Suprapubic skin (tissue), 4 donors: Measurements from ENCODE around the gene EGFR.

Experiments used
- POLR2A ChIP-seq, 2 donors: fragments of 450-650 bp; IDR thresholded peaks; one replicate each; pipeline ENCODE4 v1.6.1; 2017; ENCODE audit warnings: antibody characterized with exemption in 2 of 2, mild to moderate bottlenecking in 2 of 2, moderate library complexity in 2 of 2
- POLR2AphosphoS5 ChIP-seq, 3 donors: sonication (generic); formaldehyde crosslinking; IDR thresholded peaks; one replicate each; pipeline ENCODE4 v1.6.1; 2017; ENCODE audit warnings: antibody characterized with exemption in 3 of 3
- TF ChIP-seq, protein P1 (sequence below), 2 donors: fragments of 200-600 bp in 1 of 2; fragments of 450-650 bp in 1 of 2; sonication (generic) in 1 of 2; IDR thresholded peaks; one replicate each; pipeline ENCODE4 v1.5.1; 2016 to 2019; ENCODE audit warnings: antibody characterized with exemption in 2 of 2, mild to moderate bottlenecking in 1 of 2, moderate library complexity in 1 of 2

GRCh38 chr7:55100544-55101327 lies 81.9 kb downstream of the EGFR start:
- TF ChIP-seq, protein P1, sequence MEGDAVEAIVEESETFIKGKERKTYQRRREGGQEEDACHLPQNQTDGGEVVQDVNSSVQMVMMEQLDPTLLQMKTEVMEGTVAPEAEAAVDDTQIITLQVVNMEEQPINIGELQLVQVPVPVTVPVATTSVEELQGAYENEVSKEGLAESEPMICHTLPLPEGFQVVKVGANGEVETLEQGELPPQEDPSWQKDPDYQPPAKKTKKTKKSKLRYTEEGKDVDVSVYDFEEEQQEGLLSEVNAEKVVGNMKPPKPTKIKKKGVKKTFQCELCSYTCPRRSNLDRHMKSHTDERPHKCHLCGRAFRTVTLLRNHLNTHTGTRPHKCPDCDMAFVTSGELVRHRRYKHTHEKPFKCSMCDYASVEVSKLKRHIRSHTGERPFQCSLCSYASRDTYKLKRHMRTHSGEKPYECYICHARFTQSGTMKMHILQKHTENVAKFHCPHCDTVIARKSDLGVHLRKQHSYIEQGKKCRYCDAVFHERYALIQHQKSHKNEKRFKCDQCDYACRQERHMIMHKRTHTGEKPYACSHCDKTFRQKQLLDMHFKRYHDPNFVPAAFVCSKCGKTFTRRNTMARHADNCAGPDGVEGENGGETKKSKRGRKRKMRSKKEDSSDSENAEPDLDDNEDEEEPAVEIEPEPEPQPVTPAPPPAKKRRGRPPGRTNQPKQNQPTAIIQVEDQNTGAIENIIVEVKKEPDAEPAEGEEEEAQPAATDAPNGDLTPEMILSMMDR (IDR thresholded peaks at IDR 0.05) = no peak
- no peak for TF ChIP-seq POLR2A (IDR thresholded peaks at IDR 0.05)
- TF ChIP-seq POLR2AphosphoS5 (IDR thresholded peaks at IDR 0.05) = no peak
